ENCODE results near the gene FAM89B.

DNA sequence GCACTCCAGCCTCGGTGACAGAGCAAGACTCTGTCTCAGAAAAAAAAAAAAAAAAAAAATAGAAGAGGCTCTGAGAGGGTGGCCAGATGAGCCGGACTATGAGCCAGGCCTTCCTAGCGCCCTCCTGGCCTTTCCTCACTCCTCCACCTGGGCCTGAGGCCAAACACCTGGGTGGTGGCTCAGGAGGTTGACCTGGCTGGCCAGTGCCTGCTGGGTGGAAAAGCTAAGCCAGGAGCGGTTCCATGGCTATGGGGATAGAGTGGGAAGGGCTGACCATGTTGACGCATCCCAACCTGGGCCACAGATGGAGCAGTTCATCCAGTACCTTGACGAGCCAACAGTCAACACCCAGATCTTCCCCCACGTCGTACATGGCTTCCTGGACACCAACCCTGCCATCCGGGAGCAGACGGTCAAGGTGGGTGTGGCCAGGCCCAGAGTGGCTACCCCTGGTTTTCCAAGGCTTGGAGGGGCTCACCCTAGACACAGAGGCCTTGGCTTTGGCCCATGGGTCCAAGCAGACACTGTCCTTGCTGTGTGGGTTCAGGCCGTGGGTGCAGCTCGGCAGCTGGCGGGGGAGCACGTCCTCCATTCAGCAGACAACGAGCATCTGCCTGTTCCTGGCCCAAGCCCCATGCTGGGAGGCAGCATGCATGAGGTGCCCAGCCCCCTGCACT lies 39.8 kb upstream of the FAM89B start:
- TF ChIP-seq POLR2AphosphoS5 (IDR thresholded peaks at IDR 0.05) (peak in 1 of 3 donors; percentile 68), POLR2A (IDR thresholded peaks at IDR 0.05) (no peak)

Measured in spleen (tissue), 3 donors.